Endothelial cell (in vitro differentiated cells): Measurements from ENCODE around the gene C22orf42. TPM values are rescaled to one million over a fixed set of nuclear protein-coding genes. Genes with fewer than 3 reads are reported as not detected.

Source experiments
- DNase-seq: peaks from one replicate; pipeline ENCODE4 v3.0.0; 2021; ENCODE audit warnings: low spot score
- H3K27ac Mint-ChIP-seq: one replicate; pipeline ENCODE4 v1.8.0; 2021; ENCODE audit warnings: mixed read lengths, inconsistent platforms; ENCODE audit not compliant: unreplicated experiment
- H3K27me3 Mint-ChIP-seq: one replicate; pipeline ENCODE4 v1.8.0; 2021; ENCODE audit warnings: mild to moderate bottlenecking, moderate library complexity, mixed read lengths, inconsistent platforms; ENCODE audit not compliant: unreplicated experiment
- H3K36me3 Mint-ChIP-seq: one replicate; pipeline ENCODE4 v1.8.0; 2021; ENCODE audit warnings: mild to moderate bottlenecking, low read depth, mixed read lengths, inconsistent platforms; ENCODE audit not compliant: unreplicated experiment
- H3K4me1 Mint-ChIP-seq: one replicate; pipeline ENCODE4 v1.8.0; 2021; ENCODE audit warnings: mild to moderate bottlenecking, mixed read lengths, inconsistent platforms; ENCODE audit not compliant: unreplicated experiment
- H3K4me3 Mint-ChIP-seq: one replicate; pipeline ENCODE4 v1.8.0; 2021; ENCODE audit warnings: mild to moderate bottlenecking, mixed read lengths, inconsistent platforms; ENCODE audit not compliant: unreplicated experiment
- H3K9me3 Mint-ChIP-seq: one replicate; pipeline ENCODE4 v1.8.0; 2021; ENCODE audit warnings: mixed read lengths, inconsistent platforms; ENCODE audit not compliant: unreplicated experiment
- CTCF ChIP-seq: fragments of 200-600 bp; sonication (generic); IDR thresholded peaks from one replicate; pipeline ENCODE4 v1.5.0; 2021; ENCODE audit warnings: antibody characterized with exemption; ENCODE audit not compliant: unreplicated experiment
- total RNA-seq: library from RNA; stranded (reverse); fragmentation: NEBNext Ultra II Directional; extraction: Animal tissue kit (Norgen Biotek cat#: 25700); gene quantifications from one replicate; pipeline ENCODE4 v1.2.1, GENCODE V29; 2021; ENCODE audit not compliant: unreplicated experiment

The C22orf42 gene
- total RNA-seq, 1 donor from 2014 or later, result not detected

DNA sequence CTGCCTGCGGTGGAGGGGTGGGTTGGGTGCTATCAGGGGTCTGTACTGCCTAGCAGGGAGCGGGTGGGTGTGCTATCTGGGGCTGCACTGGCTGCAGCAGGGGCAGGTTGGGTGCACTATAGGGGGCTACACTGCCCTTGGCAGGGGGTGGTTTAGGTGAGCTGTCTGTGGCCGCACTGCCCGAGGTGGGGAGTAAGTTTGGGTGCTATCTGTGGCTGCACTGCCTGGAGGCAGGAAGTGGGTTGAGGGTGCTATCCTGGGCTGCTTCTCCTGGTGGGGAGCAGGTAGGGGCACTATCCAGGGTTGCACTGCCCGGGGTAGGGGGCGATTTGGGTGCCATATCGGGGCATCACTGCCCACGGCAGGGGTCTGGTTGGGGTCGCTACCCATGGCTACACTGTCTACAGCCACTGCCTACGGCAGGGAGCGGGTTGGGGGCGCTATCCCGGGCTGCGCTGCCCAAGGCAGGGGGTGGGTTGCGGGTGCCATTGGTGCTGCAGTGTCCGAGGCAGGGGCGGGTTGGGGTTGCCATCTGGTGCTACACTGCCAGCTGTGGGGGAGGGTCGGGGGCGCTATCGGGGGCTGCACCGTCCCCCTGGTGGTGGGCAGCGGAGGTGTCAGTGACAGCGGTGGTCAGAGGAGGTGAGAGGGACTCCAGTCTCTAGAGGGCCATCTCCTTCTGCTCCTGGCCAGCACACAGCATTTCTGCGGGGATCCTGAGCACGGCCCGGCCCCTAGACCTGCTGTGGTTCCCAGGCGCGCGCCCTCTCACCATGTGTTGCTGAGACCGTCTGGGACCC is 47.1 kb upstream of the C22orf42 start:
- DNase-seq, result peak; percentile 38

GRCh38 chr22:32204856-32205722 is 46.0 kb upstream of the C22orf42 start, which contains the start of gene RFPL2:
Gene RFPL2, minus strand, starts transcription at chr22:32205073. Its CDS starts 2,622 bp downstream, at chr22:32202451.
- Mint-ChIP-seq H3K4me3 (peak within 1 kb of the TSS; percentile 94), H3K27ac (no peak within 1 kb of the TSS), H3K4me1 (peaks cover 53% of the 10 kb centered on the region), H3K36me3 (peaks cover 10% of the 10 kb centered on the region), H3K27me3 (peaks cover 19% of the 10 kb centered on the region), H3K9me3 (no peaks in the 10 kb centered on the region)
- no peak for TF ChIP-seq CTCF
- DNase-seq, result peak; percentile 62

More for the DNA sequence above, 47.1 kb upstream of the C22orf42 start:
- peaks cover 15% of the 10 kb centered on the region for H3K27me3 Mint-ChIP-seq
- peaks cover 10% of the 10 kb centered on the region for H3K36me3 Mint-ChIP-seq
- peaks cover 57% of the 10 kb centered on the region for H3K4me1 Mint-ChIP-seq
- H3K27ac Mint-ChIP-seq, result no peak overlapping the region
- no peak for TF ChIP-seq CTCF
- peak overlapping the region; percentile 94 for H3K4me3 Mint-ChIP-seq
- H3K9me3 Mint-ChIP-seq, result no peaks in the 10 kb centered on the region

- no peak overlapping the region for H3K27ac Mint-ChIP-seq
Observed at GRCh38 chr22:32204040-32204855, 45.1 kb upstream of the C22orf42 start.

More at GRCh38 chr22:32204040-32204855, 45.1 kb upstream of the C22orf42 start:
- no peak for TF ChIP-seq CTCF
- Mint-ChIP-seq H3K9me3 (no peaks in the 10 kb centered on the region), H3K4me1 (peaks cover 52% of the 10 kb centered on the region), H3K36me3 (peaks cover 7% of the 10 kb centered on the region), H3K4me3 (peak overlapping the region; percentile 94), H3K27me3 (peaks cover 15% of the 10 kb centered on the region)
- no peak for DNase-seq
